ENCODE measurements around the gene FBXO33.

FBXO33 gene

GRCh38 chr14:39442293-39442692 is 10.1 kb upstream of the FBXO33 start:
- in situ Hi-C loops (cut with MboI; ENCODE audit: low pct_unique_long_range_greater_than_20kb, low sequenced_read_pairs, unreplicated experiment), result no loop called here
- DNase-seq (ENCODE audit: low spot score), result no peak
- TF ChIP-seq CTCF (IDR thresholded peaks at IDR 0.05; ENCODE audit: extremely low read depth, insufficient read depth, missing control alignments), result no peak

GRCh38 chr14:39441805-39442204 is 9.6 kb upstream of the FBXO33 start:
- in situ Hi-C loops (cut with MboI; ENCODE audit: low pct_unique_long_range_greater_than_20kb, low sequenced_read_pairs, unreplicated experiment), result no loop called here
- no peak for DNase-seq (ENCODE audit: low spot score)
- TF ChIP-seq CTCF (IDR thresholded peaks at IDR 0.05; ENCODE audit: extremely low read depth, insufficient read depth, missing control alignments), result no peak

- TF ChIP-seq CTCF (IDR thresholded peaks at IDR 0.05; ENCODE audit: extremely low read depth, insufficient read depth, missing control alignments), result no peak
- no peak for DNase-seq (ENCODE audit: low spot score)
- in situ Hi-C loops (cut with MboI; ENCODE audit: low pct_unique_long_range_greater_than_20kb, low sequenced_read_pairs, unreplicated experiment), result no loop called here
Measured at GRCh38 chr14:39440975-39441374, 8.7 kb upstream of the FBXO33 start.

GRCh38 chr14:39435241-39435640 is 3.0 kb upstream of the FBXO33 start:
- DNase-seq (ENCODE audit: low spot score), result no peak
- no peak for TF ChIP-seq CTCF (IDR thresholded peaks at IDR 0.05; ENCODE audit: extremely low read depth, insufficient read depth, missing control alignments)
- in situ Hi-C loops (cut with MboI; ENCODE audit: low pct_unique_long_range_greater_than_20kb, low sequenced_read_pairs, unreplicated experiment), result no loop called here

GRCh38 chr14:39434401-39434800 is 2.2 kb upstream of the FBXO33 start:
- TF ChIP-seq CTCF (IDR thresholded peaks at IDR 0.05; ENCODE audit: extremely low read depth, insufficient read depth, missing control alignments), result no peak
- in situ Hi-C loops (cut with MboI; ENCODE audit: low pct_unique_long_range_greater_than_20kb, low sequenced_read_pairs, unreplicated experiment), result no loop called here
- no peak for DNase-seq (ENCODE audit: low spot score)

- no peak for DNase-seq (ENCODE audit: low spot score)
- TF ChIP-seq CTCF (IDR thresholded peaks at IDR 0.05; ENCODE audit: extremely low read depth, insufficient read depth, missing control alignments), result no peak
- in situ Hi-C loops (cut with MboI; ENCODE audit: low pct_unique_long_range_greater_than_20kb, low sequenced_read_pairs, unreplicated experiment), result no loop called here
Measured at GRCh38 chr14:39433452-39433813, 1.2 kb upstream of the FBXO33 start.

Data from GM13977 (cell line).